ENCODE results near the gene DESI1.

DESI1 gene

GRCh38 chr22:41550952-41551491 is 69.8 kb downstream of the DESI1 start:
- POLR2A ChIA-PET, result interaction anchor here (0.7 to 12.8 kb wide), 3 partner anchors 12 to 39 kb away, joined by 3 to 105 read pairs (median 4); partner anchors contain the start of gene PMM1
- no peaks in the 10 kb centered on the region for H3K36me3 ChIP-seq (ENCODE audit: control insufficient read depth in 2 of 2, insufficient read depth in 1 of 2, low read length in 2 of 2)

GRCh38 chr22:41548830-41549211 is 72.0 kb downstream of the DESI1 start:
- H3K9me3 ChIP-seq (ENCODE audit: control insufficient read depth, insufficient read depth, low read depth, low read length), result no peaks in the 10 kb centered on the region
- no peak overlapping the region for H3K27ac ChIP-seq (ENCODE audit: extremely low read depth, low read depth, low read length)
- peaks cover 6% of the 10 kb centered on the region for H3K4me1 ChIP-seq (ENCODE audit: control insufficient read depth, insufficient read depth, low read length)
- ChIA-PET POLR2A (interaction anchor here (0.6 to 1.6 kb wide), 2 partner anchors 41 to 43 kb away, joined by 4 read pairs; partner anchors contain the start of gene PMM1), CTCF (interaction anchor here (0.7 to 1.2 kb wide), 2 partner anchors 24 to 31 kb away, joined by 3 to 5 read pairs; no protein-coding TSS in a partner anchor)
- no peaks in the 10 kb centered on the region for H3K36me3 ChIP-seq (ENCODE audit: control insufficient read depth in 2 of 2, insufficient read depth in 1 of 2, low read length in 2 of 2)
- H3K4me3 ChIP-seq (ENCODE audit: low read depth, low read length), result no peak overlapping the region
- TF ChIP-seq MEIS1 (CRISPR knock-in tag; IDR thresholded peaks at IDR 0.05; ENCODE audit: borderline replicate concordance), result no peak
- TF ChIP-seq ZNF416 (tag by site-specific recombination; IDR thresholded peaks at IDR 0.05), result no peak
- TF ChIP-seq ZNF777 (tag by site-specific recombination; IDR thresholded peaks at IDR 0.05; ENCODE audit: borderline replicate concordance), result no peak
- TF ChIP-seq ZNF768 (tag by site-specific recombination; IDR thresholded peaks at IDR 0.05), result no peak
- TF ChIP-seq ZNF2 (tag by site-specific recombination; IDR thresholded peaks at IDR 0.05), result no peak
- TF ChIP-seq KLF17 (tag by site-specific recombination; IDR thresholded peaks at IDR 0.05), result no peak
- no peak for TF ChIP-seq ZNF626 (tag by site-specific recombination; IDR thresholded peaks at IDR 0.05)
- no peak for TF ChIP-seq ZNF23 (tag by site-specific recombination; IDR thresholded peaks at IDR 0.05; ENCODE audit: borderline replicate concordance)
- no peak for TF ChIP-seq ZNF677 (tag by site-specific recombination; IDR thresholded peaks at IDR 0.05)
- no peak for TF ChIP-seq PBX3 (CRISPR knock-in tag; IDR thresholded peaks at IDR 0.05)
- no peak for TF ChIP-seq ZBTB1 (tag by site-specific recombination; IDR thresholded peaks at IDR 0.05)
- TF ChIP-seq ZNF488 (tag by site-specific recombination; IDR thresholded peaks at IDR 0.05), result no peak
- TF ChIP-seq CTCF (tag by site-specific recombination; IDR thresholded peaks at IDR 0.05), result no peak
- TF ChIP-seq ZNF785 (tag by site-specific recombination; IDR thresholded peaks at IDR 0.05), result no peak

More at GRCh38 chr22:41550952-41551491, 69.8 kb downstream of the DESI1 start:
- no peak overlapping the region for H3K27ac ChIP-seq (ENCODE audit: extremely low read depth, low read depth, low read length)
- TF ChIP-seq ZNF707 (tag by site-specific recombination; IDR thresholded peaks at IDR 0.05), result no peak
- no peak for TF ChIP-seq INSM2 (tag by site-specific recombination; IDR thresholded peaks at IDR 0.05)
- TF ChIP-seq ZNF621 (tag by site-specific recombination; IDR thresholded peaks at IDR 0.05), result no peak
- TF ChIP-seq SP7 (tag by site-specific recombination; IDR thresholded peaks at IDR 0.05), result no peak
- no peak for TF ChIP-seq PRDM1 (tag by site-specific recombination; IDR thresholded peaks at IDR 0.05)
- TF ChIP-seq ZNF548 (tag by site-specific recombination; IDR thresholded peaks at IDR 0.05), result no peak
- no peak for TF ChIP-seq HIC1 (tag by site-specific recombination; IDR thresholded peaks at IDR 0.05)
- no peak for TF ChIP-seq ZNF214 (tag by site-specific recombination; IDR thresholded peaks at IDR 0.05; ENCODE audit: borderline replicate concordance)
- H3K9me3 ChIP-seq (ENCODE audit: control insufficient read depth, insufficient read depth, low read depth, low read length), result no peaks in the 10 kb centered on the region
- CTCF ChIA-PET, result interaction anchor here (0.8 to 1.6 kb wide), 5 partner anchors 7 to 48 kb away, joined by 3 to 7 read pairs (median 5); partner anchors contain the start of gene POLR3H
- H3K4me1 ChIP-seq (ENCODE audit: control insufficient read depth, insufficient read depth, low read length), result no peaks in the 10 kb centered on the region
- H3K4me3 ChIP-seq (ENCODE audit: low read depth, low read length), result no peak overlapping the region
